ENCODE results near the gene TNK1.

GRCh38 chr17:7409716-7410115 is 28.8 kb downstream of the TNK1 start:
- TF ChIP-seq CTCF (IDR thresholded peaks at IDR 0.05; ENCODE audit: insufficient read depth, low read length) = no peak
- TF ChIP-seq POLR2AphosphoS5 (IDR thresholded peaks at IDR 0.05; ENCODE audit: low read depth) = no peak

Measured in HL-60 (cell line).